22Rv1 (cell line): Measurements from ENCODE around the gene BTD.

Experiments used
- H3K27ac ChIP-seq: fragments of 450-650 bp; 2 replicates; pipeline ENCODE4 v1.5.1; 2017
- CTCF ChIP-seq: fragments of 450-650 bp; IDR thresholded peaks from 2 replicates; pipeline ENCODE4 v1.5.1; 2017; ENCODE audit warnings: mild to moderate bottlenecking
- ZFX ChIP-seq: fragments of 450-650 bp; IDR thresholded peaks from 2 replicates; pipeline ENCODE4 v1.6.1; 2017; ENCODE audit warnings: antibody characterized with exemption, borderline replicate concordance

The BTD gene

GRCh38 chr3:15659254-15659975 is 57.9 kb downstream of the BTD start:
- TF ChIP-seq ZFX (no peak), CTCF (no peak)
- no peak overlapping the region for H3K27ac ChIP-seq

DNA sequence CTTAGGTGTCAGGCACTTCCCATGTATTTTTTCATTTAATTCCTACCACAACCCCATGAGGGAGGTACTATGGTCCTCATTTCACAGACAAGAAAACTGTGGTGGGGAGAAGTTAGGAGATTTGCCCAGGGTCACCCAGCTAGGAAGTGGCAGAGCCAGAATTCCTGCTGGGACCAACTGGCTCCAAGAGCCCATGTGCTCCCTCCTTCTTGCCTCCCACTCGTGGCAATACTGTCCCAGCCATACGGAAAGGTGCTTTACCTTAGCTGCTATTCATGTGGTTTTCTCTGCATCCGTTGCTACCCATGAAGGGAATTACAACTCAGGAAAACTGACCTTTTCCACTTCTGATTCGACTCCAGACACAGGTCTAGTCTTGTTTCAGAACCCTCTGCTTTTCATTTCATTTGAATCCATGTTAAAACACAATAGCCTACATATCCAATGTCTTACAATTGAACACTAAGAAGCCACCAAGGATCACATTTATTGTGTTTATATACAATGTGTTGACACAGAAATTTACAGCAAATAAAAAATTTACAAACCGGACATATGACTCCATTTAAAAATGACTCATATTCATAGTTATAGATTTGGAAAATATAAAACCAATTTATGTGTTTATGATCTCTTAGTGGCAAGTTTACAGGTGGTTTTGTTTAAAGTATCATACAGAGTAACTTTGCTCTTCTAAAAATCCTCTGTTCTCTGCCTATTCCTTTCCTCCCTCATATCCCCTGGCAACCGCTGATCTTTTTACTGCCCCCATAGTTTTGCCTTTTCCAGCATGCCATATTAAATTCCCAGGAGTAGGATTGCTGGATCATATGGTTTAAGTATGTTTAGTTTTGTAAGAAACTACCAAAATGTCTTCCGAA is 58.8 kb downstream of the BTD start:
- peak overlapping the region; percentile 29; the same call in 1 of the 2 replicates for H3K27ac ChIP-seq
- TF ChIP-seq ZFX: no peak
- no peak for TF ChIP-seq CTCF

- no peak overlapping the region for H3K27ac ChIP-seq
- TF ChIP-seq ZFX: no peak
- TF ChIP-seq CTCF: no peak
Observed at GRCh38 chr3:15664144-15664543, 62.6 kb downstream of the BTD start.

DNA sequence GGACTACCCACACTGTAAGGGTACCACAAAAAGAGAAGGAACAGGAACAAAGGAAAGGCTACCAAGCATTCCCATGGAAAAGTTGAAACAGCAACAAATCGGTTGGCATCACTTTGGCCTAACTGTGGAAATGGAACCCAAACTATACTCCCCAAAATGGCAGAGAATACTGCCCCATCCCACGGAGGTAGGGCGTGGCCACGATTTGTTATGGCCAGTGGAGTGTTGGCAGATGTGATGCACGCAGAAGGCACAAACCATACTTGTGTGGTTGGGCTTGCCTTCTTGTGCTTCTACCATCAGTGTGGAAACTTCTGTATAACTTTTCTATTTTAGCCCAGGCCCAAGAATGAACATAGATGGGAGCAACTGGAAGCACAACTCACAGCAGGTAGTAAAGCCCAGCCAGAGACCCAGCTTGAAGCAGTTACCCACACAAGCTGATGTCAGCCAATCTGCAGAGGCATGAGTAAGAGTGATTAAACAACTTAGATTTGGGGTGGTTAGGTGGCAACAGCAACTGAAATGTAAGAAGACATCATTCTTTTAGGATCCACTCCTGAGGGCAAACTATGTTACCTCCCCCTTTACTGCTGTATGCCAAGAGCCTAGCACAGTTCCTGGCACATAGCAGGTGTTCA is 64.1 kb downstream of the BTD start:
- H3K27ac ChIP-seq: no peak overlapping the region
- TF ChIP-seq ZFX: no peak
- no peak for TF ChIP-seq CTCF

- no peak for TF ChIP-seq ZFX
- TF ChIP-seq CTCF: no peak
- H3K27ac ChIP-seq: no peak overlapping the region
Observed at GRCh38 chr3:15666277-15666676, 64.7 kb downstream of the BTD start.

DNA sequence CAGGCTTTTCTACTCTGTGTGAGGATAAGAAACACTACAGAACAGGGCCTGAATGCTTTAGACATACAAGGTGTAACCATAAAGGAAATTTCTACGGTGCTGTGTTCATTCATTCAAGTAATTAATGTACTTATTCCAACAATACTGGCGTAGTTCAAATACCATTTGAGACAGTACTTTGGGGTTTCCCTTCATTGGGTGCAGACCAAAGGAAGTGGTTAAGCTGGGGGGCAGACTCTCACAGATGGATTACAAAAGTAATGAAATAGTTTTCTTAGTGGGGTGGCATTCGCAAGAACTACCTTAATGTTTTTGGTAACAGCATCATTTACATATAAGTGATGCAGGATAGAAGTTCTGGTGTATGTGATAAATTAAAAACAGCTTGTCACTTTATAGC is 65.9 kb downstream of the BTD start:
- no peak for TF ChIP-seq ZFX
- TF ChIP-seq CTCF: no peak
- H3K27ac ChIP-seq: no peak overlapping the region

DNA sequence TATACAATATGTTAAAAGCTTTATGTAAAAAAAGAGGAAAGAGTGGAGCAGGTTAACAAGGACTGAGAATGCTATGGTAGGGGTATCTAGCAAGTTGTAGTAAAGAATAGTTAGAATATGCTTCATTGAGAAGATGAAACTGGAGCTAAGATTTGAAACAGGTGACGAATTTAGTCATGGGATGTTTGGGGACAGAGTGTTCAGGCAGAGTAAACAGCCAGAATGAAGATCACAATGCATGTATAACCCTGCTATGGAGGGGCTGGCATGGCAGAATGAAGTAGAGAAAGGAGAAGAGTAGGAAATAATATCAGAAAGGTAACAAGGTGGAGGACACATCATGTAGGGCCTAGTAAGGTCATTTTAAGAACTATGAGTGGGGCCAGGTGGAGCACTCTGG is 72.0 kb downstream of the BTD start:
- TF ChIP-seq ZFX (no peak), CTCF (no peak)
- peak overlapping the region; percentile 86 for H3K27ac ChIP-seq
